Trophoblast cell (in vitro differentiated cells and primary cell): ENCODE data around the gene RNFT2.
A peak's percentile ranks its signal among the peaks of the same experiment; 100 is the strongest.
"Not testable (repeated sequence)": the region's sequence is repeated elsewhere in the genome, so short reads cannot be mapped to it uniquely, and the experiment has no call there.

Experiments used
- DNase-seq, 2 donors: peaks; one replicate each; pipeline ENCODE4 v3.0.0-alpha.2; 2016
- H2AFZ ChIP-seq: 2 replicates; pipeline ENCODE4 v1.6.1; 2013; ENCODE audit warnings: low read length, moderate library complexity, mild to moderate bottlenecking; ENCODE audit not compliant: insufficient read depth, poor library complexity
- H2AK5ac ChIP-seq: 2 replicates; pipeline ENCODE4 v1.6.1; 2013; ENCODE audit warnings: mild to moderate bottlenecking, low read length
- H2BK120ac ChIP-seq: 2 replicates; pipeline ENCODE4 v1.6.1; 2013; ENCODE audit warnings: low read length, mild to moderate bottlenecking, moderate library complexity; ENCODE audit not compliant: insufficient read depth, poor library complexity
- H2BK12ac ChIP-seq: 2 replicates; pipeline ENCODE4 v1.6.1; 2013; ENCODE audit warnings: mild to moderate bottlenecking, low read length, moderate library complexity
- H2BK5ac ChIP-seq: 2 replicates; pipeline ENCODE4 v1.6.1; 2013; ENCODE audit warnings: low read length, low read depth, moderate library complexity, mild to moderate bottlenecking; ENCODE audit not compliant: poor library complexity
- H3K14ac ChIP-seq: 2 replicates; pipeline ENCODE4 v1.6.1; 2013; ENCODE audit warnings: mild to moderate bottlenecking, low read length
- H3K18ac ChIP-seq: 2 replicates; pipeline ENCODE4 v1.6.1; 2013; ENCODE audit warnings: mild to moderate bottlenecking, low read length
- H3K23ac ChIP-seq: 2 replicates; pipeline ENCODE4 v1.6.1; 2013; ENCODE audit warnings: low read length
- H3K27ac ChIP-seq: 2 replicates; pipeline ENCODE4 v1.5.1; 2013; ENCODE audit warnings: low read depth, mild to moderate bottlenecking, inconsistent platforms, low read length, moderate library complexity
- H3K27me3 ChIP-seq: 2 replicates; pipeline ENCODE4 v1.6.1; 2013; ENCODE audit warnings: inconsistent platforms, mild to moderate bottlenecking, low read length, moderate library complexity; ENCODE audit not compliant: insufficient read depth
- H3K36me3 ChIP-seq, 2 experiments: 1 replicate in 1 of 2; 2 replicates in 1 of 2; pipeline ENCODE4 v1.6.1; 2013; ENCODE audit warnings: low read length in 2 of 2, mild to moderate bottlenecking in 2 of 2, moderate library complexity in 1 of 2; ENCODE audit not compliant: insufficient read depth in 2 of 2, control insufficient read depth in 1 of 2
- H3K4ac ChIP-seq: 2 replicates; pipeline ENCODE4 v1.6.1; 2013; ENCODE audit warnings: low read depth, mild to moderate bottlenecking, low read length, moderate library complexity
- H3K4me1 ChIP-seq, 2 experiments: 1 replicate in 1 of 2; 2 replicates in 1 of 2; pipeline ENCODE4 v1.6.1; 2013; ENCODE audit warnings: low read length in 2 of 2, mild to moderate bottlenecking in 2 of 2, moderate library complexity in 1 of 2; ENCODE audit not compliant: insufficient read depth in 2 of 2, control insufficient read depth in 1 of 2
- H3K4me2 ChIP-seq: 2 replicates; pipeline ENCODE4 v1.6.1; 2013; ENCODE audit warnings: inconsistent platforms, mild to moderate bottlenecking, low read length, moderate library complexity
- H3K4me3 ChIP-seq: 2 replicates; pipeline ENCODE4 v1.5.1; 2013; ENCODE audit warnings: mild to moderate bottlenecking, low read depth, low read length, inconsistent platforms
- H3K79me1 ChIP-seq: one replicate; pipeline ENCODE4 v1.6.1; 2013; ENCODE audit warnings: low read length
- H3K79me2 ChIP-seq: 2 replicates; pipeline ENCODE4 v1.6.1; 2013; ENCODE audit warnings: low read length, mild to moderate bottlenecking; ENCODE audit not compliant: control insufficient read depth, insufficient read depth, poor library complexity
- H3K9ac ChIP-seq: 2 replicates; pipeline ENCODE4 v1.6.1; 2013; ENCODE audit warnings: mild to moderate bottlenecking, low read length
- H3K9me3 ChIP-seq: 2 replicates; pipeline ENCODE4 v1.6.1; 2013; ENCODE audit warnings: low read depth, mild to moderate bottlenecking, control low read depth, inconsistent platforms, low read length; ENCODE audit not compliant: insufficient read depth
- H4K12ac ChIP-seq: 2 replicates; pipeline ENCODE4 v1.6.1; 2013; ENCODE audit warnings: low read depth, mild to moderate bottlenecking, low read length, moderate library complexity
- H4K8ac ChIP-seq: 2 replicates; pipeline ENCODE4 v1.6.1; 2013; ENCODE audit warnings: low read depth, mild to moderate bottlenecking, low read length, moderate library complexity
- H4K91ac ChIP-seq: one replicate; pipeline ENCODE4 v1.6.1; 2013; ENCODE audit warnings: low read depth, mild to moderate bottlenecking, low read length, moderate library complexity
- WGBS: extraction: QIAGEN DNeasy Blood & Tissue Kit; methylation state at CpG from one replicate; pipeline ENCODE4 v1.1.7; 2013; ENCODE audit warnings: missing lambda C conversion rate; ENCODE audit not compliant: insufficient read length, insufficient coverage; ENCODE audit errors: extremely low coverage; 5-methylcytosine and 5-hydroxymethylcytosine counted together

Gene RNFT2

DNA sequence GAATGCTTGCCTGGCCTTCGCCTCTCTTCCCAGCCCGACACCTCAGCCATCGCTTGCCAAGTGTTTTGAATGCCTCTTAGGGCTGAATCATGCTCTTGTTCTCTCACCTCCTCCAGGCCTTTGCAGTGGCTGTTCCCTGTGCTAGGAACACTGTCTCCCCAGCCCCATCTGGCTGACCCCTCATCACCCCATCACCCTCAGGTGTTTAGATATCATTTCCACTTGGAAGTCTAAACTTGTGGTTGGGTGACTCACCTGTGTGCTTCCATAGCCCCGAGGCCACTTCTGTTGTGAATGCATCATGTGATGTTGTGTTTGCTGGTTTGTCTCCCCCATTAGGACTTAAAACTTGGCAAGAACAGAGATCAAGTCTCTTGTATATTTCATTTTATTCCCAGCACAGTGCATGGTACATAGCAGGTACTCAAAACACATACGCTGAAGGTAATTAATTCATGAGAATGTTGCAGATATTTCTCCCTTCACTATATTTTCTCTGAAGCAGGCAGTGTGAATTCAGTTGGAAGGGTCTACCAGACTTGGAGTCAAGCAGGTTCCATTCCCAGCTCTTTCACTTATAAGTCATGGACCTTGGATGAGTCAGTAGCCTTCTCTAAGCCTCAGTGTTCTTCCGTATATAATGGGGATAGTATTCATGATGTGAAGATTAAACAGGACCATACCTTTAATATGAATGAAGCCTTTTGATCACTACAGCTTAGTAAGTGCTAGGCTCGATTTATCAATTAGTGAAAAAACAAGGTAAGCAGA lies 75.3 kb downstream of the RNFT2 start:
- Histone ChIP-seq H3K4ac (no peak overlapping the region), H4K8ac (no peak overlapping the region), H3K79me2 (no peaks in the 10 kb centered on the region), H3K9me3 (peaks cover 2% of the 10 kb centered on the region), H3K14ac (no peak overlapping the region), H3K36me3 (no peaks in the 10 kb centered on the region), H4K91ac (no peak overlapping the region), H2AFZ (no peak overlapping the region), H3K4me2 (no peak overlapping the region), H3K18ac (no peak overlapping the region), H3K23ac (no peak overlapping the region), H2BK120ac (no peak overlapping the region), H3K9ac (no peak overlapping the region), H4K12ac (no peak overlapping the region), H2AK5ac (no peak overlapping the region), H3K27ac (no peak overlapping the region), H3K4me1 (peaks cover 3 to 4% of the 10 kb centered on the region in 2 experiments), H3K4me3 (no peak overlapping the region), H3K27me3 (no peaks in the 10 kb centered on the region), H3K79me1 (peaks cover 2% of the 10 kb centered on the region), H2BK5ac (no peak overlapping the region), H2BK12ac (no peak overlapping the region)
- no peak for DNase-seq
- no CpG with 5 or more reads among the region's 7 CpGs for WGBS

DNA sequence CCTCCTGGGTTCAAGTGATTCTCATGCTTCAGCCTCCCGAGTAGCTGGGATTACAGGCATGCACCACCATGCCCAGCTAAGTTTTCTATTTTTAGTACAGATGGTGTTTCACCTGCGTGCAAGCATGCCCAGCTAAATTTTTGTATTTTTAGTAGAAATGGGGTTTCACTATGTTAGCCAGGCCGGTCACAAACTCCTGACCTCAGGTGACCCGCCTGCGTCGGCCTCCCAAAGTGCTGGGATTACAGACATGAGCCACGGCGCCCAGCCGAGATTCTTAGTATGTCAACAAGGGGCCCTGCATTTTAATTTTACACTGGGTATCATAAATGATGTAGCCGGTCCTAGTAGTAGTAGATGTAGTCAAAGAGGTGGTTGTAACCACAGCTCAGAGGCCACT lies 76.7 kb downstream of the RNFT2 start:
- not testable (repeated sequence) for H3K79me1 ChIP-seq, H3K23ac ChIP-seq, H3K4me1 ChIP-seq, H3K36me3 ChIP-seq, H4K12ac ChIP-seq, H2AFZ ChIP-seq, H2BK5ac ChIP-seq, H2AK5ac ChIP-seq, H3K79me2 ChIP-seq, H3K9ac ChIP-seq, H2BK12ac ChIP-seq, H3K27ac ChIP-seq, H3K27me3 ChIP-seq, H2BK120ac ChIP-seq, H3K4me3 ChIP-seq, H3K9me3 ChIP-seq, DNase-seq, H4K8ac ChIP-seq, H3K4me2 ChIP-seq, H4K91ac ChIP-seq, H3K4ac ChIP-seq, H3K14ac ChIP-seq, H3K18ac ChIP-seq
- WGBS, result no CpG with 5 or more reads among the region's 10 CpGs

GRCh38 chr12:116818341-116818856 lies 80.3 kb downstream of the RNFT2 start:
- Histone ChIP-seq H4K8ac (peak overlapping the region; percentile 78), H3K14ac (no peak overlapping the region), H3K4me2 (peak overlapping the region; percentile 68), H3K27me3 (no peaks in the 10 kb centered on the region), H4K91ac (peak overlapping the region; percentile 76), H3K9ac (no peak overlapping the region), H3K18ac (peak overlapping the region; percentile 69), H3K27ac (peak overlapping the region; percentile 88), H2BK5ac (no peak overlapping the region), H3K36me3 (no peaks in the 10 kb centered on the region), H2BK120ac (no peak overlapping the region), H3K4ac (no peak overlapping the region), H2AFZ (peak overlapping the region; percentile 64), H2AK5ac (no peak overlapping the region), H2BK12ac (no peak overlapping the region), H3K23ac (no peak overlapping the region), H4K12ac (peak overlapping the region; percentile 56), H3K9me3 (no peaks in the 10 kb centered on the region), H3K4me1 (peaks cover 0 to 7% of the 10 kb centered on the region in 2 experiments), H3K4me3 (peak overlapping the region; percentile 80), H3K79me1 (peaks cover 4% of the 10 kb centered on the region), H3K79me2 (peaks cover 3% of the 10 kb centered on the region)
- WGBS, result no CpG with 5 or more reads among the region's 11 CpGs
- DNase-seq, result peak in 1 of 2 donors; percentile 2

DNA sequence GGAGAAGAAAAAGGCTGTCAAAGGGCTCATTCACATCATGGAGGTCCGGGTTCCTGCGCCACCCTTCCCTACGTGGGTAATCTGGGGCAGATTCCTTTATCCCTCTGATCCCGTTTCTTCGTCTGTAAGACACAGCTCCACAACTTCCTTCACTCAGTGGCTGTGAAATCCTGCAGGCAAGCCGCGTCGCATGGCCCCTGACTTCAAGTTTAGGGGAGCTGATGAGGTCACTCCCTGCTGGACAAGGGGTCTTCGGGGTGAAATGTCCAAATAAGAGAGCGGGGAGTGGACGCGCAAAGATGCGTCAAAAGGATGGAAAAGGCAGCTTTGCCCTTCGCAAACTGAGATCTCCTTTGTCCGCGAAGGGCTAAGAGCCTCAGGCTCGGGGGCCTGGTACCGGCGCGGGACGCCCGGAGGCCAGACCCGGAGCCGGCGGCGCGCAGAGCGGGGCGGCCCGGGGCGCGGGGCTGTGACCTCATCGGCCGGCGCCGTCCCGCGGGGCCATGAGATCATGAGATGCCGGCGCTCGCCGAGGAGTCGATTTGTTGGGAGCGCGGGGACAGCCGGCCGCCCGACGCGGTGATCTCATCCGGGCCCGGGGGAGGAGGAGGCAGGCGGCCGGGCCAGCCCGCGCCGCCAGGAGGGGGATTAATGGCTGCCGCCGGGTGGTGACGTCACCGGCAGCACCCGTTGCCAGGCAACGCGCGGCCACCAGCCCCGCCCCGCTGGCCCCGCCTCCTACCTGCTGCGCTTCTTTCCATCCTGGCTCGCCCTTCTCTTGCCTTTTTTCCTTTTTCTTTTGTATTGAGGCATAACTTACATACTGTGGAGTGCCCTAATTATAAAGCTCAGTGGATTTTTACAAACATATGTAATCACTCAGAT lies 81.1 kb downstream of the RNFT2 start:
- no peaks in the 10 kb centered on the region for H3K36me3 ChIP-seq
- no peak overlapping the region for H2BK12ac ChIP-seq
- H3K4me2 ChIP-seq, result peak overlapping the region; percentile 68
- peak; percentile 91 to 93 for DNase-seq
- H3K79me1 ChIP-seq, result peaks cover 4% of the 10 kb centered on the region
- no peaks in the 10 kb centered on the region for H3K27me3 ChIP-seq
- H3K9me3 ChIP-seq, result no peaks in the 10 kb centered on the region
- H3K23ac ChIP-seq, result no peak overlapping the region
- peak overlapping the region; percentile 76 for H4K91ac ChIP-seq
- H2AFZ ChIP-seq, result peak overlapping the region; percentile 64
- peak overlapping the region; percentile 65 for H2BK5ac ChIP-seq
- peak overlapping the region; percentile 78 for H3K9ac ChIP-seq
- H3K4ac ChIP-seq, result peak overlapping the region; percentile 8
- H3K4me1 ChIP-seq, result peaks cover 0 to 7% of the 10 kb centered on the region in 2 experiments
- peak overlapping the region; percentile 60 for H2BK120ac ChIP-seq
- H3K14ac ChIP-seq, result peak overlapping the region; percentile 40
- peak overlapping the region; percentile 69 for H3K18ac ChIP-seq
- peak overlapping the region; percentile 56 for H4K12ac ChIP-seq
- peak overlapping the region; percentile 88 for H3K27ac ChIP-seq
- peaks cover 3% of the 10 kb centered on the region for H3K79me2 ChIP-seq
- H3K4me3 ChIP-seq, result peak overlapping the region; percentile 80
- H2AK5ac ChIP-seq, result no peak overlapping the region
- H4K8ac ChIP-seq, result peak overlapping the region; percentile 78
- WGBS, result no CpG with 5 or more reads among the region's 70 CpGs
